ENCODE results near the gene WNT3A. TPM values are rescaled to one million over a fixed set of nuclear protein-coding genes. Genes with fewer than 3 reads are reported as not detected.
"Not testable (repeated sequence)": the region's sequence is repeated elsewhere in the genome, so short reads cannot be mapped to it uniquely, and the experiment has no call there.

The WNT3A gene
- total RNA-seq, 4 donors from 2014 or later, result 0.76 to 2.7 (median 1.3) TPM

- intact Hi-C loops (cut with DNase I), result no loop called here
- DNase-seq, result no peak
- Histone ChIP-seq H3K9me3 (no peaks in the 10 kb centered on the region), H3K36me3 (no peaks in the 10 kb centered on the region), H3K4me3 (no peak overlapping the region), H3K27me3 (peaks cover 0 to 49% (median 0%) of the 10 kb centered on the region in 4 donors), H3K4me1 (peaks cover 13 to 34% (median 15%) of the 10 kb centered on the region in 3 donors), H3K27ac (no peak overlapping the region)
- 64 to 72% methylated on average over 9 of the region's 12 CpGs for WGBS, 2 donors
- TF ChIP-seq CTCF (IDR thresholded peaks at IDR 0.05), result no peak
- no peak for TF ChIP-seq POLR2A (IDR thresholded peaks at IDR 0.05)
Observed at GRCh38 chr1:228016653-228017355, 10.0 kb downstream of the WNT3A start.

DNA sequence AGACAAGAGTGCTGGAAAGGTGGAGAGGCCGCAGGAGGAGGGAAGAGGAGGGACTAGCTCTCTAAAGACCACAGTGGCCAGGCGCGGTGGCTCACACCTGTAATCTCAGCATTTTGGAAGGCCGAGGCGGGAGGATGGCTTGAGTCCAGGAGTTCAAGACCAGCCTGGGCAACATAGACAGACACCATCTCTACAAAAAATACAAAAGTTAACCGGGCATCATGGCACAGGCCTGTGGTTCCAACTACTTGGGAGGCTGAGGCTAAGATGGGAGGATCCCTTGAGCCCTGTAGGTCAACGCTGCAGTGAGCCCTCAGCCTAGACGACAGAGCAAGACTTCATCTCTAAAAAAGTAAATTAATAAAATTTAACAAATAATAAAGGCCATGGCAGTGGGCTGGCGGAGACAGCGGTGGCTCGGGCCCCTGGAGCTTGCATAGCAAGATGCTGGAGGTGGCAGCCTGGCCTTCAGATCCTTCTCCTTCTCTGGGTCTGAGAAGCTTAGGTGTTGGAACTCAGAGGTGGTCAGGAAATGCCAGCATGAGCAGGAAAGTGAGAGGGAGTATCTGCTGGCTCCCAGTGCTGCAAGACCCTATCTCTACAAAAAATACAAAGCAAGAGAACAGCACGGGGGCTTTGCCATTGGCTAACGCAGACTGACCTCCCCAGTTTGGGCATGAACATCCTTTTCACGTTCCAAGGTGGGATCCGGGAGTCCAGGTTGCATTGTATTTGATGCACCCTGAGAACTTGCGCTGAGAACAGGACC lies 10.7 kb downstream of the WNT3A start:
- TF ChIP-seq POLR2A (IDR thresholded peaks at IDR 0.05) (no peak), CTCF (IDR thresholded peaks at IDR 0.05) (no peak)
- H3K27ac ChIP-seq, result no peak overlapping the region
- peaks cover 13 to 27% (median 15%) of the 10 kb centered on the region in 3 donors for H3K4me1 ChIP-seq
- intact Hi-C loops (cut with DNase I), result no loop called here
- no peak overlapping the region for H3K4me3 ChIP-seq
- no peaks in the 10 kb centered on the region for H3K36me3 ChIP-seq
- H3K27me3 ChIP-seq, result peaks cover 0 to 41% (median 0%) of the 10 kb centered on the region in 4 donors
- no peaks in the 10 kb centered on the region for H3K9me3 ChIP-seq
- WGBS, 2 donors, result 89 to 92% methylated on average over 13 to 15 of the region's 16 CpGs
- no peak for DNase-seq

GRCh38 chr1:228018125-228018398 lies 11.3 kb downstream of the WNT3A start:
- intact Hi-C loops (cut with DNase I), result no loop called here
- 76 to 90% methylated on average over 3 to 5 of the region's 5 CpGs for WGBS, 2 donors

GRCh38 chr1:228018961-228019721 lies 12.3 kb downstream of the WNT3A start:
- Histone ChIP-seq H3K9me3 (no peaks in the 10 kb centered on the region), H3K36me3 (no peaks in the 10 kb centered on the region), H3K27me3 (peaks cover 0 to 27% (median 0%) of the 10 kb centered on the region in 4 donors), H3K4me3 (no peak overlapping the region), H3K27ac (no peak overlapping the region), H3K4me1 (peaks cover 3 to 11% (median 6%) of the 10 kb centered on the region in 3 donors)
- TF ChIP-seq POLR2A (IDR thresholded peaks at IDR 0.05) (no peak), CTCF (IDR thresholded peaks at IDR 0.05) (no peak)
- DNase-seq, result no peak
- intact Hi-C loops (cut with DNase I), result no loop called here
- 81 to 89% methylated on average over 3 to 7 of the region's 9 CpGs for WGBS, 2 donors

More at GRCh38 chr1:228018125-228018398, 11.3 kb downstream of the WNT3A start:
- H3K36me3 ChIP-seq, result no peaks in the 10 kb centered on the region
- DNase-seq, result no peak
- H3K9me3 ChIP-seq, result no peaks in the 10 kb centered on the region
- TF ChIP-seq POLR2A (IDR thresholded peaks at IDR 0.05) (no peak), CTCF (IDR thresholded peaks at IDR 0.05) (no peak)
- no peak overlapping the region for H3K4me3 ChIP-seq
- no peak overlapping the region for H3K27ac ChIP-seq
- H3K4me1 ChIP-seq, result peaks cover 11 to 22% (median 13%) of the 10 kb centered on the region in 3 donors
- H3K27me3 ChIP-seq, result peaks cover 0 to 36% (median 0%) of the 10 kb centered on the region in 4 donors

GRCh38 chr1:228019722-228020083 lies 12.9 kb downstream of the WNT3A start:
- H3K9me3 ChIP-seq; DNase-seq; intact Hi-C loops (cut with DNase I); H3K4me1 ChIP-seq; H3K27ac ChIP-seq; H3K4me3 ChIP-seq; H3K36me3 ChIP-seq: not testable (repeated sequence)
- H3K27me3 ChIP-seq, result peaks cover 0 to 22% (median 0%) of the 10 kb centered on the region in 4 donors
- WGBS, 2 donors, result 80 to 84% methylated on average over 5 of the region's 5 CpGs

All from esophagus squamous epithelium (tissue), 5 donors.